GM12878 (cell line): Measurements from ENCODE around the gene PC. TPM values are rescaled to one million over a fixed set of nuclear protein-coding genes. Genes with fewer than 3 reads are reported as not detected.

Source experiments
- ATAC-seq: fragments of 200-7000 bp; cut with Tn5 transposase; 3 replicates; pipeline ENCODE4 v1.9.1; 2020; ENCODE audit warnings: mild to moderate bottlenecking, moderate library complexity
- BruUV-seq: library from RNA; stranded (reverse); fragments of 400-500 nt; replicated peaks from 2 replicates; lab custom pipeline; 2021; lab: Mats Ljungman, UMichigan
- CTCF ChIA-PET: fragments of 300-600 bp; sonication (Branson Sonifier 250); formaldehyde crosslinking; extraction: SDS; loops from one replicate; lab custom pipeline; 2021; ENCODE audit warnings: inconsistent platforms; lab: Yijun Ruan, JAX
- POLR2A ChIA-PET: fragments of 350-600 bp; formaldehyde crosslinking; extraction: SDS; loops from one replicate; lab custom pipeline; 2021; ENCODE audit warnings: inconsistent platforms; lab: Charles Lee
- RAD21 ChIA-PET: fragments of 300-600 bp; sonication (Branson Sonifier 250); formaldehyde crosslinking; loops from one replicate; lab custom pipeline; 2023; ENCODE audit warnings: antibody characterized with exemption; ENCODE audit not compliant: unreplicated experiment; lab: Charles Lee
- SMC1A ChIA-PET: fragments of 300-600 bp; sonication (Branson Sonifier 250); formaldehyde crosslinking; loops from one replicate; lab custom pipeline; 2023; ENCODE audit not compliant: unreplicated experiment, uncharacterized antibody; lab: Charles Lee
- DNase-seq: peaks from one replicate; pipeline ENCODE4 v3.0.0-alpha.2; 2011; ENCODE audit warnings: low read depth, low spot score
- FAIRE-seq: peaks from 3 replicates; lab custom pipeline; 2011; peaks lifted over from hg19 to GRCh38; lab: Jason Lieb, UNC
- H2AFZ ChIP-seq: 2 replicates; pipeline ENCODE4 v1.6.0; 2011; ENCODE audit warnings: low read depth, low read length, control low read depth; ENCODE audit not compliant: control insufficient read depth
- H3K27ac ChIP-seq: 2 replicates; pipeline ENCODE4 v1.5.1; 2011; ENCODE audit warnings: control low read depth; ENCODE audit not compliant: control insufficient read depth, insufficient read depth
- H3K27me3 ChIP-seq, 2 experiments: replicated peaks in 1 of 2; 2 replicates each; pipeline versions ENCODE4 v1.6.0 to v1.6.1; 2011; ENCODE audit warnings: low read length in 1 of 2; ENCODE audit not compliant: control insufficient read depth in 2 of 2, insufficient read depth in 2 of 2
- H3K36me3 ChIP-seq, 2 experiments: 2 replicates each; pipeline ENCODE4 v1.5.1; 2011; ENCODE audit warnings: low read length in 1 of 2; ENCODE audit not compliant: control insufficient read depth in 2 of 2, insufficient read depth in 2 of 2
- H3K4me1 ChIP-seq: 2 replicates; pipeline ENCODE4 v1.6.1; 2011; ENCODE audit warnings: mild to moderate bottlenecking, low read length, moderate library complexity, mixed read lengths; ENCODE audit not compliant: control insufficient read depth, insufficient read depth
- H3K4me2 ChIP-seq: 2 replicates; pipeline ENCODE4 v1.6.0; 2011; ENCODE audit warnings: control low read depth; ENCODE audit not compliant: control insufficient read depth, insufficient read depth
- H3K4me3 ChIP-seq: fragments of 200-600 bp; sonication (generic); 2 replicates; pipeline ENCODE4 v1.5.1; 2016
- H3K79me2 ChIP-seq: 2 replicates; pipeline ENCODE4 v1.6.0; 2011; ENCODE audit warnings: low read length; ENCODE audit not compliant: control insufficient read depth, insufficient read depth
- H3K9ac ChIP-seq: 2 replicates; pipeline ENCODE4 v1.8.0; 2011; ENCODE audit warnings: low read length, control low read depth, mixed read lengths; ENCODE audit not compliant: control insufficient read depth, insufficient read depth
- H3K9me3 ChIP-seq: replicated peaks from 3 replicates; pipeline ENCODE4 v1.5.1; 2011; ENCODE audit warnings: mild to moderate bottlenecking, low read length; ENCODE audit not compliant: control insufficient read depth, insufficient read depth
- H4K20me1 ChIP-seq: 2 replicates; pipeline ENCODE4 v1.6.0; 2011; ENCODE audit not compliant: control insufficient read depth, insufficient read depth
- CBFB ChIP-seq: IDR thresholded peaks from 2 replicates; pipeline ENCODE4 v1.6.1; 2016; ENCODE audit warnings: antibody characterized with exemption, low read depth
- CREB1 ChIP-seq: IDR thresholded peaks from 2 replicates; pipeline ENCODE4 v1.6.1; 2012; ENCODE audit warnings: low read depth, mild to moderate bottlenecking, inconsistent platforms
- CTCF ChIP-seq, 3 experiments: IDR thresholded peaks in 2 of 3; conservative IDR thresholded peaks in 1 of 3; 2 replicates each; pipeline ENCODE4 v1.5.1; 2011; ENCODE audit warnings: low read depth in 3 of 3, low read length in 3 of 3, mild to moderate bottlenecking in 3 of 3, control low read depth in 2 of 3, moderate library complexity in 2 of 3, inconsistent platforms in 1 of 3, mixed read lengths in 1 of 3; ENCODE audit not compliant: control insufficient read depth in 2 of 3, insufficient read depth in 1 of 3; ENCODE audit errors: extremely low read depth in 1 of 3
- EGR1 ChIP-seq, 2 experiments: IDR thresholded peaks; 1 replicate in 1 of 2; 2 replicates in 1 of 2; pipeline ENCODE4 v1.6.1; 2011 to 2012; ENCODE audit warnings: low read depth in 2 of 2, low read length in 2 of 2, borderline replicate concordance in 1 of 2, mild to moderate bottlenecking in 1 of 2, moderate library complexity in 1 of 2
- FOXK2 ChIP-seq: fragments of 450-650 bp; IDR thresholded peaks from 2 replicates; pipeline ENCODE4 v1.6.1; 2017; ENCODE audit warnings: mild to moderate bottlenecking, moderate library complexity
- MEF2B ChIP-seq: fragments of 450-650 bp; IDR thresholded peaks from 2 replicates; pipeline ENCODE4 v1.6.1; 2018; ENCODE audit warnings: mild to moderate bottlenecking, moderate library complexity; ENCODE audit not compliant: partially characterized antibody, poor library complexity, severe bottlenecking
- WGBS: methylation state at CpG from one replicate; pipeline ENCODE4 v1.1.6; 2016; ENCODE audit warnings: low lambda C conversion rate; ENCODE audit not compliant: insufficient replicate concordance, insufficient coverage; ENCODE audit errors: missing lambda C conversion rate; 5-methylcytosine and 5-hydroxymethylcytosine counted together
- in situ Hi-C: fragments of 300-500 bp; cut with MboI; formaldehyde crosslinking; loops from 9 replicates; pipeline ENCODE4 v1.14.3; 2018; ENCODE audit warnings: mixed read lengths
- intact Hi-C: fragments of 100-400 bp; cut with micrococcal nuclease; formaldehyde crosslinking; loops from one replicate; pipeline ENCODE4 v1.14.2; 2022; ENCODE audit not compliant: unreplicated experiment
- polyA plus RNA-seq, 11 experiments: library from polyadenylated mRNA; depleted of rRNA in 4 of 11; unstranded in 6 of 11; stranded (reverse) in 5 of 11; fragments of >200 nt; fragmentation: Nextera tagmentation in 4 of 11; fragmentation: Illumina TruSeq in 1 of 11; extraction: Ambion mirVana in 4 of 11; extraction: Trizol in 1 of 11; gene quantifications; 1 replicate in 1 of 11; 2 replicates in 10 of 11; pipeline versions ENCODE4 v1.2.1 to v1.2.3, GENCODE V29; 2011 to 2016; ENCODE audit warnings: inconsistent platforms in 2 of 11, missing spikeins in 2 of 11, low read depth in 1 of 11
- total RNA-seq, 4 experiments: library from RNA; depleted of rRNA in 3 of 4; stranded (reverse); fragments of >200 nt in 3 of 4; fragmentation: Illumina TruSeq in 1 of 4; extraction: Trizol in 1 of 4; gene quantifications; 2 replicates each; pipeline versions ENCODE4 v1.2.1 to v1.2.3, GENCODE V29; 2013 to 2021

Gene PC
- total and polyA plus RNA-seq, 10 of the 15 experiments (the other 5 are each of a cell fraction or from before 2014, with no cell fraction given) = 0.22 to 10.3 (median 4.5) TPM

GRCh38 chr11:66880496-66881450 lies 77.4 kb downstream of the PC start:
- Histone ChIP-seq H3K4me1 (peaks cover 3% of the 10 kb centered on the region; the same call in 1 of the 2 replicates), H3K4me3 (no peak overlapping the region), H3K4me2 (no peak overlapping the region), H3K36me3 (no peaks in the 10 kb centered on the region), H3K9me3 (no peaks in the 10 kb centered on the region), H4K20me1 (no peaks in the 10 kb centered on the region), H2AFZ (no peak overlapping the region), H3K9ac (no peak overlapping the region), H3K27ac (no peak overlapping the region), H3K27me3 (peaks cover 0 to 1% of the 10 kb centered on the region in 2 experiments; a peak in 2 of 4 replicates), H3K79me2 (no peaks in the 10 kb centered on the region)
- intact Hi-C loops = no loop called here
- CTCF ChIA-PET = interaction anchor here (1.2 to 1.5 kb wide), 2 partner anchors 47 to 303 kb away, joined by 3 to 10 read pairs; no protein-coding TSS in a partner anchor
- RAD21 ChIA-PET = interaction anchor here (0.5 to 2.2 kb wide), 5 partner anchors 47 to 204 kb away, joined by 3 to 6 read pairs (median 3); partner anchors contain the start of gene RBM4B
- SMC1A ChIA-PET = interaction anchor here (1.0 to 1.1 kb wide), 2 partner anchors 25 to 38 kb away, joined by 3 to 4 read pairs; no protein-coding TSS in a partner anchor
- 22% methylated on average over 14 of the region's 14 CpGs for WGBS
- FAIRE-seq (peak; percentile 47), DNase-seq (no peak), ATAC-seq (no peak)
- in situ Hi-C loops = loop anchor here (5.0 kb wide), 1 partner anchor 188 kb away; no protein-coding TSS in a partner anchor
- POLR2A ChIA-PET = no interaction called here
- TF ChIP-seq MEF2B (no peak), EGR1 (IDR thresholded peaks at IDR 0.05; ENCODE audit: borderline replicate concordance in 1 of 2, low read depth in 2 of 2, low read length in 2 of 2) (no peak), CBFB (no peak), CREB1 (no peak), FOXK2 (no peak), CTCF (IDR thresholded peaks at IDR 0.05 in 2 of 3, conservative IDR thresholded peaks at IDR 0.05 in 1 of 3; ENCODE audit: control insufficient read depth in 2 of 3, extremely low read depth in 1 of 3, insufficient read depth in 1 of 3, low read depth in 3 of 3, low read length in 3 of 3) (0 out of 6 replicates have a peak, but pooled peaks of 1 of the 3 experiments have one; percentile 1)
- no TSS peak for BruUV-seq
